Transverse colon (tissue), 4 donors: ENCODE data around the gene TGFBR3L.

Experiments
- EP300 ChIP-seq: sonication (generic); formaldehyde crosslinking; IDR thresholded peaks from one replicate; pipeline ENCODE4 v1.6.1; 2017; ENCODE audit warnings: antibody characterized with exemption, low read depth
- POLR2A ChIP-seq: fragments of 450-650 bp; IDR thresholded peaks from one replicate; pipeline ENCODE4 v1.6.1; 2016; ENCODE audit warnings: antibody characterized with exemption, mild to moderate bottlenecking, moderate library complexity
- POLR2AphosphoS5 ChIP-seq, 3 donors: sonication (generic); formaldehyde crosslinking; IDR thresholded peaks; one replicate each; pipeline ENCODE4 v1.6.1; 2016; ENCODE audit warnings: antibody characterized with exemption in 3 of 3
- TF ChIP-seq, protein P1 (sequence below), 5 experiments: fragments of 200-600 bp in 3 of 5; fragments of 450-650 bp in 2 of 5; sonication (generic) in 3 of 5; IDR thresholded peaks; 1 replicate in 2 of 5; 2 replicates in 3 of 5; pipeline ENCODE4 v1.5.1; 2016 to 2017; ENCODE audit warnings: antibody characterized with exemption in 5 of 5, inconsistent platforms in 3 of 5, mild to moderate bottlenecking in 2 of 5, moderate library complexity in 1 of 5

DNA sequence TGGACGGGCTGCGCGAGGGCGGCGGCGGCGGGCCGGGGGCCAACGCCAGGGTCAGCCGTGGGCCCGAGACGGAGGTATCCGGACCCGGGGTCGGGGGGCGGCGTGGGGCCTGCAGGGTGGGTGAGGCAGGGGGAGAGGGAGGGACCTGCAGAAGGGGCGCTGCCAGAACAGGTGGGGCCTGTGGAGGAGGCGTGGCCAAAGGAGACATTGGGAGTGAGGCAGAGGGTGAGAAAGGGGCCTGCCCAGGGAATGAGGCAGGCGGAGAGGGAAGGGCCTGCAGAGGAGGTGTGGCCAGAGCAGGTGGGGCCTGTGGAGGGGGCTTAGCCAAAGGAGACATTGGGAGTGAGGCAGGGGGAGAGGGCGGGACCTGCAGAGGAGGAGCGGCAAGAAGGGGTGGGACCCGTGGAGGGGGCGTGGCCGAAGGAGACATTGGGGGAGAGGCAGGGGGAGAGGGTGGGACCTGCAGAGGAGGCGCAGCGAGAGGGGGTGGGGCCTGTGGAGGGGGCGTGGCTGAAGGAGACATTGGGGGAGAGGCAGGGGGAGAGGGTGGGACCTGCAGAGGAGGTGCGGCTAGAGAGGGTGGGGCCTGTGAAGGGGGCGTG lies 44.6 kb upstream of the TGFBR3L start:
- TF ChIP-seq, protein P1, sequence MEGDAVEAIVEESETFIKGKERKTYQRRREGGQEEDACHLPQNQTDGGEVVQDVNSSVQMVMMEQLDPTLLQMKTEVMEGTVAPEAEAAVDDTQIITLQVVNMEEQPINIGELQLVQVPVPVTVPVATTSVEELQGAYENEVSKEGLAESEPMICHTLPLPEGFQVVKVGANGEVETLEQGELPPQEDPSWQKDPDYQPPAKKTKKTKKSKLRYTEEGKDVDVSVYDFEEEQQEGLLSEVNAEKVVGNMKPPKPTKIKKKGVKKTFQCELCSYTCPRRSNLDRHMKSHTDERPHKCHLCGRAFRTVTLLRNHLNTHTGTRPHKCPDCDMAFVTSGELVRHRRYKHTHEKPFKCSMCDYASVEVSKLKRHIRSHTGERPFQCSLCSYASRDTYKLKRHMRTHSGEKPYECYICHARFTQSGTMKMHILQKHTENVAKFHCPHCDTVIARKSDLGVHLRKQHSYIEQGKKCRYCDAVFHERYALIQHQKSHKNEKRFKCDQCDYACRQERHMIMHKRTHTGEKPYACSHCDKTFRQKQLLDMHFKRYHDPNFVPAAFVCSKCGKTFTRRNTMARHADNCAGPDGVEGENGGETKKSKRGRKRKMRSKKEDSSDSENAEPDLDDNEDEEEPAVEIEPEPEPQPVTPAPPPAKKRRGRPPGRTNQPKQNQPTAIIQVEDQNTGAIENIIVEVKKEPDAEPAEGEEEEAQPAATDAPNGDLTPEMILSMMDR (IDR thresholded peaks at IDR 0.05) = no peak
- TF ChIP-seq POLR2A = no peak
- TF ChIP-seq POLR2AphosphoS5 (IDR thresholded peaks at IDR 0.05) = no peak
- TF ChIP-seq EP300 = no peak
